ENCODE data around the gene TACC3.
A peak's percentile ranks its signal among the peaks of the same experiment; 100 is the strongest.

Gene TACC3

DNA sequence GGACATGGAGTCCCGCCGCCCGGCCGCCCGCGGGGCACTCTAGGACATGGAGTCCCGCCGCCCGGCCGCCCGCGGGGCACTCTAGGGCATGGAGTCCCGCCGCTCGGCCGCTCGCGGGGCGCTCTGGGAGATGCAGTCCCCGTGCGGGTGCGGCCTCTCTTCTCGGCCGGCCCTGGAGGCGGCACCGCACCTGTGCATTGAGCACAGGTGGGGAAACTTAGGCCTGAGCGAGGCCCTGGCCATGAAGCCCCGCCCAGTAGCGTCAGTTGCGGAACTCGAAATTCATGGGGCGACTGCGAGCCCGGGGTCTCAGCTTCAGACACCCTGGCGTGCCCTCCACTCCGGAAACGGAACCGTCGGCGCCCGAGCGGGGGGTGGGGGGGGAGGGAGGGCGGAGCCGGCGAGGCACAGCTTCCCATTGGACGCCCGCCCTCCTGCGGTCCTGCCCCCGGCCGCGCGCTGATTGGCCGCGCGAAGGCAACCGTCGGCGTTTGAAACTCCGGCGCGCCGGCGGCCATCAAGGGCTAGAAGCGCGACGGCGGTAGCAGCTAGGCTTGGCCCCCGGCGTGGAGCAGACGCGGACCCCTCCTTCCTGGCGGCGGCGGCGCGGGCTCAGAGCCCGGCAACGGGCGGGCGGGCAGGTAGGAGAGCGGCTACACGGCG, at the start of gene TACC3, which contains the start of gene TMEM129:
Gene TACC3 (plus strand): TSS at position 519 of the 663 bp plus-strand sequence. CDS start 1,901 bp downstream, outside the sequence.
Gene TMEM129 (minus strand): TSS at position 321 of the 663 bp plus-strand sequence. CDS start 486 bp downstream, outside the sequence.
- no peaks in the 10 kb centered on the region for H3K27me3 Mint-ChIP-seq (ENCODE audit: low read depth)
- peak within 1 kb of the TSS; percentile 95 for H3K4me3 Mint-ChIP-seq
- H3K27ac Mint-ChIP-seq, result peak within 1 kb of the TSS; percentile 97
- H3K4me1 Mint-ChIP-seq (ENCODE audit: low read depth), result peaks cover 41% of the 10 kb centered on the region
- peaks cover 31% of the 10 kb centered on the region for H3K36me3 Mint-ChIP-seq (ENCODE audit: low read depth)
- H3K9me3 Mint-ChIP-seq, result no peaks in the 10 kb centered on the region

- no peaks in the 10 kb centered on the region for H3K27me3 Mint-ChIP-seq (ENCODE audit: low read depth)
- no peaks in the 10 kb centered on the region for H3K4me1 Mint-ChIP-seq (ENCODE audit: low read depth)
- H3K27ac Mint-ChIP-seq, result no peak overlapping the region
- no peaks in the 10 kb centered on the region for H3K9me3 Mint-ChIP-seq
- no peaks in the 10 kb centered on the region for H3K36me3 Mint-ChIP-seq (ENCODE audit: low read depth)
- no peak overlapping the region for H3K4me3 Mint-ChIP-seq
These were observed 47.6 kb upstream of the TACC3 start for GRCh38 chr4:1673671-1674070.

- Mint-ChIP-seq H3K9me3 (no peaks in the 10 kb centered on the region), H3K27me3 (ENCODE audit: low read depth) (no peaks in the 10 kb centered on the region), H3K36me3 (ENCODE audit: low read depth) (no peaks in the 10 kb centered on the region), H3K4me3 (no peak overlapping the region), H3K4me1 (ENCODE audit: low read depth) (no peaks in the 10 kb centered on the region), H3K27ac (no peak overlapping the region)
These were observed 46.6 kb upstream of the TACC3 start for GRCh38 chr4:1674682-1675081.

DNA sequence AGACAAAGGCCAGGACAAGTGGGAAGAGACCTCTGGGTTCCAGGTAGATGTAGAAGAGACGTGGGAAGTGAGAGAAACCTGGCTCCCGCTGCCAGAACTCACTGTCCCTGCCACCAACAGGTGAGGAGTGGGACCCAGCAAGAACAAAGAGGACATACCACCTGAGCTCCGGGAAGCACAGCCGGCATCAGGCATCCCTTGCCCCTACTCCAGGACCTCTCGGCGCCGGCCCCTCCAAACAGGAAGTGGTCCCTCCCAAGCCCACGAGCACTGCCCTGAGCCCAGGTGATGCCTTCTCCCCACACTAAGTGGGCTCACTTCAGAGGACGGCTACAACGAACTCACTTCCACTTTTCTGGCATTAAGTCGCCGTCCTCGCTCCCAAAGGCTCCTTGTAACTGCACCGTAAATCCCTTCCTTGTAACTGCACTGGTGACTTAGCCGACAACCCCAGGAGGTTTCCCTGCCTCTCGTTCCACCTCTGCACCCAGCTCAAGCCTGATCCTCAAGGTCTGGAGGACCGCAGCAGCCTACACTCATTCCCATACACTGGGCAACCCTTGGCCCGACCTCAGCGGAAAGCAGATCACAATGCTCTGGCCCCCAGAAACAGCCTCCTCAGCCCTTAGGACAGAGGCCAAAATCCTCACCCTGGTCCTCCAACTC, 46.1 kb upstream of the TACC3 start:
- Mint-ChIP-seq H3K4me3 (no peak overlapping the region), H3K27me3 (ENCODE audit: low read depth) (no peaks in the 10 kb centered on the region)

GRCh38 chr4:1675802-1676137, 45.6 kb upstream of the TACC3 start:
- H3K27me3 Mint-ChIP-seq (ENCODE audit: low read depth), result no peaks in the 10 kb centered on the region
- no peak overlapping the region for H3K4me3 Mint-ChIP-seq
- no peaks in the 10 kb centered on the region for H3K36me3 Mint-ChIP-seq (ENCODE audit: low read depth)
- no peak overlapping the region for H3K27ac Mint-ChIP-seq
- no peaks in the 10 kb centered on the region for H3K4me1 Mint-ChIP-seq (ENCODE audit: low read depth)
- no peaks in the 10 kb centered on the region for H3K9me3 Mint-ChIP-seq

More for the DNA sequence above, 46.1 kb upstream of the TACC3 start:
- H3K36me3 Mint-ChIP-seq (ENCODE audit: low read depth), result no peaks in the 10 kb centered on the region
- no peaks in the 10 kb centered on the region for H3K9me3 Mint-ChIP-seq
- no peaks in the 10 kb centered on the region for H3K4me1 Mint-ChIP-seq (ENCODE audit: low read depth)
- H3K27ac Mint-ChIP-seq, result no peak overlapping the region

GRCh38 chr4:1676605-1677525, 44.5 kb upstream of the TACC3 start:
- Mint-ChIP-seq H3K36me3 (ENCODE audit: low read depth) (no peaks in the 10 kb centered on the region), H3K4me1 (ENCODE audit: low read depth) (no peaks in the 10 kb centered on the region), H3K4me3 (no peak overlapping the region), H3K27me3 (ENCODE audit: low read depth) (no peaks in the 10 kb centered on the region), H3K9me3 (no peaks in the 10 kb centered on the region), H3K27ac (no peak overlapping the region)

DNA sequence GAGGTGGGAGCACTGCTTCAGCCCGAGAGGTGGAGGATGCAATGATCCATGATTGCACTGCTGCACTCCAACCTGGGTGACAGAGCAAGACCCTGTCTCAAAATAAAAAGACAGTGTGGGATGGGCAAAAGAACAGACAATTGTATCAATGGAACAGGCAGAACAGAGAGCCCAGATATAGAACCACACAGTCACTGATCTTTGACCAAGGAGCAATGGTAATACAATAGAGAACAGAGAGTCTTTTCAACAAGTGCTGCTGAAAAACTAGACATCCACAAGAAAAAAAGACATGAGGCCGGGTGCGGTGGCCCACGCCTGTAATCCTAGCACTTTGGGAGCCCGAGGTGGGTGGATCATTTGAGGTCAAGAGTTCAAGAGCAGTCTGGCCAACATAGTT, 43.1 kb upstream of the TACC3 start:
- H3K4me1 Mint-ChIP-seq (ENCODE audit: low read depth), result peaks cover 8% of the 10 kb centered on the region
- no peaks in the 10 kb centered on the region for H3K27me3 Mint-ChIP-seq (ENCODE audit: low read depth)
- no peak overlapping the region for H3K4me3 Mint-ChIP-seq
- H3K27ac Mint-ChIP-seq, result no peak overlapping the region
- H3K36me3 Mint-ChIP-seq (ENCODE audit: low read depth), result no peaks in the 10 kb centered on the region
- no peaks in the 10 kb centered on the region for H3K9me3 Mint-ChIP-seq

- no peaks in the 10 kb centered on the region for H3K27me3 Mint-ChIP-seq (ENCODE audit: low read depth)
These were observed 38.5 kb upstream of the TACC3 start for GRCh38 chr4:1682860-1683259.

GRCh38 chr4:1683261-1683735, 38.0 kb upstream of the TACC3 start:
- Mint-ChIP-seq H3K4me1 (ENCODE audit: low read depth) (peaks cover 11% of the 10 kb centered on the region), H3K9me3 (no peaks in the 10 kb centered on the region), H3K36me3 (ENCODE audit: low read depth) (no peaks in the 10 kb centered on the region), H3K4me3 (peak overlapping the region; percentile 86), H3K27me3 (ENCODE audit: low read depth) (no peaks in the 10 kb centered on the region), H3K27ac (peak overlapping the region; percentile 86)

More at GRCh38 chr4:1682860-1683259, 38.5 kb upstream of the TACC3 start:
- Mint-ChIP-seq H3K4me3 (peak overlapping the region; percentile 86), H3K4me1 (ENCODE audit: low read depth) (peaks cover 11% of the 10 kb centered on the region), H3K27ac (peak overlapping the region; percentile 86), H3K9me3 (no peaks in the 10 kb centered on the region), H3K36me3 (ENCODE audit: low read depth) (no peaks in the 10 kb centered on the region)

- no peaks in the 10 kb centered on the region for H3K9me3 Mint-ChIP-seq
- H3K4me3 Mint-ChIP-seq, result peak within 1 kb of the TSS; percentile 86
- peak within 1 kb of the TSS; percentile 86 for H3K27ac Mint-ChIP-seq
- no peaks in the 10 kb centered on the region for H3K27me3 Mint-ChIP-seq (ENCODE audit: low read depth)
- peaks cover under 1% of the 10 kb centered on the region for H3K36me3 Mint-ChIP-seq (ENCODE audit: low read depth)
- H3K4me1 Mint-ChIP-seq (ENCODE audit: low read depth), result peaks cover 11% of the 10 kb centered on the region
These were observed 37.4 kb upstream of the TACC3 start, which contains the start of gene FAM53A for GRCh38 chr4:1683736-1684505. Gene FAM53A (minus strand): TSS chr4:1684313. CDS start chr4:1668741, 15,572 bp downstream.

DNA sequence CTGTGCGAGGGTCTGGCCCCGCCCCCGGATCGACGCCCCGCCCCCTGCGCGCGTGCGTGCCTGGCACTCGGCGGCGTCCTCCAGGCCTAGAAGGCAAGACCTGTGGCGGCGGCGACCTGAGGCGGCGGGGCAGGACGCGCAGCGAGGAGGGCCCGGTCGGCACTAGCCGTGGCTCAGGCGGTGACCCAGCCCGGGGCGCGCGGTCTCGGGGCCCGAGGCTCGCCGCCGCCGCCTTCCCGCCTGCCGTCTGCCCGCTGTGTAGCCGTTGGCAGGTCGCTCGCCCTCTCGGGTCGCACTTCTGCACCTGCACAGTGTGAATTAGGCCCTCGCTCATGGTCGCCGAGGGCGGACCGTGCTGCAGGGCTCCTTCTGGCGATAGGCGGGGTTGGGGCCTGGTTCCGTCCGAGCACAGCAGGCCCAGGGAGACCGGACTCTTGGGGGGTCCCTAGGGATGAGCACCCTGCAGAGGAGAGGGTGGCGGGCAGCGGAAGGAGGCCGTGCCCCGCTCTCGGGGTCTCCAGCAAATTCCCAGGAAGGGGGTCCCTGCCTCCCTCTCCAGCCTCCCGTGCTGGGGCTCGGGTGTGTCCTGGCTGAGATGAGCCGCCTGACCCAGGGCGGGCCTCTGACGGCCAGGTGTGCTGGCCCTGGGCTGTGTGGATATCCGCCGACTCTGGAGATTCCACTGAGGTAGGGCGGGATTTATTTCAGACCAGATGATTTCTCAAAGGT, 36.7 kb upstream of the TACC3 start:
- H3K4me3 Mint-ChIP-seq, result no peak overlapping the region
- no peaks in the 10 kb centered on the region for H3K27me3 Mint-ChIP-seq (ENCODE audit: low read depth)
- H3K9me3 Mint-ChIP-seq, result no peaks in the 10 kb centered on the region
- H3K27ac Mint-ChIP-seq, result no peak overlapping the region
- peaks cover 2% of the 10 kb centered on the region for H3K36me3 Mint-ChIP-seq (ENCODE audit: low read depth)
- peaks cover 11% of the 10 kb centered on the region for H3K4me1 Mint-ChIP-seq (ENCODE audit: low read depth)

- no peaks in the 10 kb centered on the region for H3K9me3 Mint-ChIP-seq
- peaks cover 5% of the 10 kb centered on the region for H3K36me3 Mint-ChIP-seq (ENCODE audit: low read depth)
- no peak overlapping the region for H3K4me3 Mint-ChIP-seq
- peaks cover 12% of the 10 kb centered on the region for H3K4me1 Mint-ChIP-seq (ENCODE audit: low read depth)
- H3K27ac Mint-ChIP-seq, result no peak overlapping the region
- H3K27me3 Mint-ChIP-seq (ENCODE audit: low read depth), result no peaks in the 10 kb centered on the region
These were observed 35.8 kb upstream of the TACC3 start for GRCh38 chr4:1685235-1686150.
